Suppressor macrophage (primary cell): ENCODE data around the gene RIC3.

Source experiments
- DNase-seq, 4 experiments: peaks; one replicate each; pipeline ENCODE4 v3.0.0-alpha.2; 2020 to 2022

The RIC3 gene

GRCh38 chr11:8066911-8067455 is 101.8 kb downstream of the RIC3 start:
- DNase-seq, result no peak

DNA sequence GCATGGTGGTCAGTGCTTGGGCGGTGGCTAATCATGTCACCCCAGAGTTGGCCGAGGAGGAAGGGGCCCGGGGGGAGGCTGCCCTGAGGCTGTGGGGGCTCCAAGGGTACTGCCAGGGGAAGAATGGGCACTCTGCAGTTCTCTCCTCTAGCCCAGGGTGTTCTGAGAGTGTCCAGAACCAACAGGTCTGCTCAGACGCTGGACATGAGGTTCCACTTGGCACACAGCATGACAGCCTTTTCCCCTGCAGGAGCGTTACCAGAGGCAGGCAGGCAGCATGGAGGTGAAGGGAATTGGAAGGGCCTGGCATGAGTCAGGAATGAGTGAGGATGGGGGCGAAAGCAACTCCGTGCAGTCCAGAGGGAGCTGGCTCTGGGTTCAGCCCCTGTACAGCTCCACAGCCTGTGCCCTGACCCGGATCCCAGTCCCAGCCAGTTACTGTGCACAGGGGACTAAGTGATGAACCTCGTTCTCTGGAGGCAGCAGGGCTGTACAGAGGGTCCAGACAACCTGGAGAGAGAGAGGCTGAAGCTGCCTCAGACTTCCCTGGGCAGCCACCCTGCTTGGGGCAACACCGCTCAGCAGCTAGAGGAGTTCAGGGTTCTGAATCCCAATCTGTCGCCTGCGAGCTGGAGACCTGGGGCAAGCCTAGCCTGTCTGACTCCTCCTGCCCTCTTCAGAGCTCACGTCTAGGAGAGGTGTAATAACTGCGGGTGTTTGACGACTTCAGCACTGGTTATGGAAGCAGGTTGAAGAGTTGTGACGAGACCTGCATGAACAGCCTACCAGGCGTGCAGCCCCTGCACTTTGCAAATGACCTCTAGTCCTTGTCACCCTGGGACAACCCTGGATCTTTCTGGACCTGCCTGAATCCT is 102.6 kb downstream of the RIC3 start:
- DNase-seq, result no peak

- DNase-seq, result no peak
Measured at GRCh38 chr11:8065031-8065430, 103.8 kb downstream of the RIC3 start.

- DNase-seq, result no peak
Measured at GRCh38 chr11:8063324-8063723, 105.5 kb downstream of the RIC3 start.

GRCh38 chr11:8062781-8063257 is 106.0 kb downstream of the RIC3 start:
- DNase-seq, result no peak

DNA sequence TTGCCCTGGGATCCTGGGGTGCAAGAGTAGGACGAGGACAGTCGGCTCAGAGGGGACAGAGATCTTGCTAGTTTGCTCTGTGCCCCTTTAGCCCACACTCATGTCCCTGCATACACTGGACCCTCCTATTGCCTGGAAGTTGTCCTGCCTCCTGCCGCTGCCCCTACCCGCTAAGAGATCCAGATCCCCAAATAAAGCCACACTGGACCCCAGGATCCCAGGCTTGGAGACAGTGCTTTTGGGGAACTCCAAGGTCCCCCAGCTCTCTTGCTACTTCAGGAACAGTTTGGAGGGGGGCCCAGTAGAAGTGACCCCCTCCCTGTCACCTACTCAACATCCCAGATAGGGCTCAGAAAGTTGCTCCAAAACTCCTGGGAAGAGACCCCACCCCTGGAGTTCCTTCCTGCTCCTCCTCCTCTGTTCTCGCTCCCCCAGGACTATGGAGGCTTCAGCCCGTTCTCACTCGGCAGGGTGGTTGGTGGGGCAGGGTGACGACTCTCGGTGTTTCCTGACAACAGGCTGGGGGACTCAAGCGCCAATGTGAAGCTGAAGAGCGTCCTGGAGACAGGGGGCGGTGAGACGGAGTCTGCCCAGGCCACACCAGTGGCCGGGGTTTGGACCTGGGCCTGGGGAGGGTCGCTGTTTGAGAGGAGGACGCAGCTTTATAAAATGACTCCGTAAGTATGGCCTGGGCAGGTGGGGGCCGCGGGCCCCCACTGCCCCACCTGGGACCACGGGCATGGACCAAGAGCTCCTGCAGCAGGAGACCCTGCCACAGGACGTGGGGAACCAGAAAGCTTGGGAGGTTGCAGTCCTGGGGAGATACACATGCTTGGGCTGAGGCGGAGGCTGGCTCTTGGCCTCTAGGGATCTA is 107.0 kb downstream of the RIC3 start:
- no peak for DNase-seq

GRCh38 chr11:8060801-8061554 is 107.8 kb downstream of the RIC3 start:
- DNase-seq, result no peak

DNA sequence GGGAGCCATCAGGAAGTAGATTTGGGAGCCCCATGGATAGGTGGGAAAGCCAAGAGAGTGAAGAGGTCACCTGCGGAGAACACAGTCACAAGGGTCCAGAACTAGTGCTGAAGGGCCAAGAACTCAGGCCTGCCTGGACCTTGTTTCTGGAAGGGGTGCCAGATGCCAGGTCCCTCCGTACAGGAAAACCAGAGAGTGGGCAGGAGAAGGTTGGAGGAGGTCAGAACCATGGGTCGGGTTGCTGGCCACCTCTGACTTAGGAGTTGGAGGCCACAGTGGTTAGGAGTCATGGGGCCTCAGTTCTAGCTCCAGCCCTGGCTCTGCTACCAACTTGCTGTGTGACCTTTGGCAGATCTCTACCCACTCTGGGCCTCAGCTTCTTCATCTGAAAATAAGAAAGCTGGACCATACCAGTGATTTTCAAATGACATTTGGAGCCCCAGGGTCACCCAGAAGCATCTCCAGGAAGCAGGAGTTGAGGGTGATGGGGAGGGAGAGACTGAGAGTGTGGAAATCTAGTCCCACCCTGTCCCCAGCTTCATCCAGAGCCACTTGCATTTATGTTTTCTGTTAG is 108.6 kb downstream of the RIC3 start:
- no peak for DNase-seq

GRCh38 chr11:8059571-8060011 is 109.2 kb downstream of the RIC3 start:
- no peak for DNase-seq

- no peak for DNase-seq
Measured at GRCh38 chr11:8059030-8059429, 109.8 kb downstream of the RIC3 start.

DNA sequence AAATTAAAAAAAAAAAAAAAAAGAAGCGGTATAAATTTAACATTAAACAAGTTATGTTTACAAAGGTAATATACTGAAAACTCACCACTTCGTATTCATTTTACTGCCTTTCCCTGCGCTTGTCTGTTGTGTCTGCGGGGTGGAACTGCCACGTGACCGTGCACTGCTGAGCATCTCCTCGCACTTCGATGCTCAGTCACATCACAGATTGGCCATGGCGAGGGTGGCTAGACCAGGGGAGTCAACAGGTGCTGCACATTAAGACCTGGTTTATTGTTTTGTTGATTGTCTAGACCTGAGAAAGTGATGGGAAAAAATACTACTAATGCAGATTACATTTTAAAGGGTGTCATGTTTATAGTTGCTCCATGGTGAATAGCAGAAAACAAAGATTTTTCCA is 110.6 kb downstream of the RIC3 start:
- no peak for DNase-seq

DNA sequence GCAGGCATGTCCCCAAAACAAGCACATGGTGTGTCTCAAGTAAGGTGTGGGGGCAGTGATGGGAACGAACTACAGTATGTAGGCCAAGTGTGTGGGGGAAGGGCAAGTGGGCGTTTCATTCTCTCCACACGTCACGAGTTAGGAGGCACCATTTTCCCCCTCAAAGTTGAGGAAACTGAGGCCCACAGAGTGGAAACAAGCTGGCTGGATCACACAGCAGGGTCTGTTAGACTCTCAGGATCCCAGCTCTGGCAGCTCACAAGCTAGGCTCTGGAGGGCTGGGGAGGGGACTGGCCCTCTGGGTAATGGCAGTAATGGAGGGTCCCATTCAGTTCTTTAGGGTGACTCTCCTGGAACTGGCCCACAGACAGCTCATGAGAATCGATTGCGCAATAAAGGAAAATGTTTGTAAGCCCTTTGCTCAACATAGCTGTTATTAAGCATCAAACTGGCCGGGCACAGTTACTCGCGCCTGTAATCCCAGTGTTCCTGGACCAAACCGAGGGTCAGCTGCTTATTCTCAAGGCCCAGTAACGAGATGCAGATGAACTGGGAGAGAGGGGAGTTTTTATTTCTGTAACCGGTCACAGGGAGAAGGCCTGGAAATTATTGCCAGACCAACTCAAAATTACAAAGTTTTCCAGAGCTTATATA is 111.9 kb downstream of the RIC3 start:
- peak in 3 of 4 experiments; percentile 23 to 51 (median 33) for DNase-seq
